SK-N-SH treated with all-trans-retinoic acid at 6 μM for 48 hours (cell line): ENCODE measurements around the gene FNDC3B.

ENCODE experiments used
- ATAC-seq: fragments of 200-7000 bp; cut with Tn5 transposase; 3 replicates; pipeline ENCODE4 v1.9.1; 2020; ENCODE audit warnings: mild to moderate bottlenecking, moderate library complexity
- ARNTL ChIP-seq: fragments of 450-650 bp; formaldehyde crosslinking; IDR thresholded peaks from 2 replicates; pipeline ENCODE4 v1.5.0; 2020; ENCODE audit warnings: low read depth, mild to moderate bottlenecking, moderate library complexity, borderline replicate concordance
- BACH2 ChIP-seq: fragments of 250-450 bp; sonication (Bioruptor Pico); IDR thresholded peaks from 2 replicates; pipeline ENCODE4 v1.9.0; 2021; ENCODE audit warnings: mild to moderate bottlenecking, borderline replicate concordance
- CREB5 ChIP-seq: fragments of 250-450 bp; sonication (Bioruptor Pico); IDR thresholded peaks from 2 replicates; pipeline ENCODE4 v1.5.1; 2020; ENCODE audit warnings: low read depth, mild to moderate bottlenecking, moderate library complexity
- CSDC2 ChIP-seq: fragments of 250-450 bp; sonication (Bioruptor Pico); IDR thresholded peaks from 2 replicates; pipeline ENCODE4 v1.5.0; 2020; ENCODE audit warnings: mild to moderate bottlenecking, moderate library complexity
- CSRNP3 ChIP-seq: fragments of 250-450 bp; sonication (Bioruptor Pico); IDR thresholded peaks from 2 replicates; pipeline ENCODE4 v1.5.1; 2021; ENCODE audit warnings: mild to moderate bottlenecking, moderate library complexity
- ESRRG ChIP-seq: fragments of 250-450 bp; sonication (Bioruptor Pico); IDR thresholded peaks from 2 replicates; pipeline ENCODE4 v1.6.1; 2021; ENCODE audit warnings: mild to moderate bottlenecking
- ISL1 ChIP-seq: fragments of 250-450 bp; sonication (Bioruptor Pico); IDR thresholded peaks from 2 replicates; pipeline ENCODE4 v2.1.2; 2022; ENCODE audit warnings: mild to moderate bottlenecking, moderate library complexity
- PATZ1 ChIP-seq: fragments of 250-450 bp; sonication (Bioruptor Pico); IDR thresholded peaks from 2 replicates; pipeline ENCODE4 v1.8.0; 2020; ENCODE audit warnings: mild to moderate bottlenecking, moderate library complexity, borderline replicate concordance
- POU6F1 ChIP-seq: fragments of 250-450 bp; sonication (Bioruptor Pico); IDR thresholded peaks from 2 replicates; pipeline ENCODE4 v1.8.0; 2021; ENCODE audit warnings: low read depth, mild to moderate bottlenecking, moderate library complexity, borderline replicate concordance
- PPARA ChIP-seq: fragments of 250-450 bp; sonication (Bioruptor Pico); IDR thresholded peaks from 2 replicates; pipeline ENCODE4 v1.5.0; 2020; ENCODE audit warnings: mild to moderate bottlenecking, borderline replicate concordance
- RARB ChIP-seq: fragments of 250-450 bp; sonication (Bioruptor Pico); IDR thresholded peaks from 2 replicates; pipeline ENCODE4 v1.8.0; 2021; ENCODE audit warnings: mild to moderate bottlenecking, moderate library complexity
- SNAI2 ChIP-seq: fragments of 250-450 bp; sonication (Bioruptor Pico); IDR thresholded peaks from 2 replicates; pipeline ENCODE4 v1.5.0; 2020; ENCODE audit warnings: mild to moderate bottlenecking, moderate library complexity
- TCF4 ChIP-seq: fragments of 250-450 bp; sonication (Bioruptor Pico); IDR thresholded peaks from 2 replicates; pipeline ENCODE4 v1.8.0; 2021; ENCODE audit warnings: mild to moderate bottlenecking, moderate library complexity, borderline replicate concordance
- TOX ChIP-seq: fragments of 250-450 bp; sonication (Bioruptor Pico); IDR thresholded peaks from 2 replicates; pipeline ENCODE4 v1.8.0; 2021; ENCODE audit warnings: mild to moderate bottlenecking, moderate library complexity, borderline replicate concordance
- TSHZ2 ChIP-seq: fragments of 250-450 bp; sonication (Bioruptor Pico); IDR thresholded peaks from 2 replicates; pipeline ENCODE4 v1.5.0; 2020; ENCODE audit warnings: mild to moderate bottlenecking, moderate library complexity
- ZC3H10 ChIP-seq: fragments of 250-450 bp; sonication (Bioruptor Pico); IDR thresholded peaks from 2 replicates; pipeline ENCODE4 v1.5.1; 2021; ENCODE audit warnings: mild to moderate bottlenecking, moderate library complexity
- ZFP3 ChIP-seq: fragments of 250-450 bp; sonication (Bioruptor Pico); IDR thresholded peaks from 2 replicates; pipeline ENCODE4 v1.5.0; 2020; ENCODE audit warnings: mild to moderate bottlenecking, moderate library complexity
- ZNF565 ChIP-seq: fragments of 450-650 bp; formaldehyde crosslinking; conservative IDR thresholded peaks from 2 replicates; pipeline ENCODE4 v1.5.0; 2020; ENCODE audit warnings: low read depth, mild to moderate bottlenecking, moderate library complexity
- ZNF70 ChIP-seq: fragments of 450-650 bp; formaldehyde crosslinking; IDR thresholded peaks from 2 replicates; pipeline ENCODE4 v1.5.0; 2020; ENCODE audit warnings: mild to moderate bottlenecking, moderate library complexity
- ZNF8 ChIP-seq: fragments of 450-650 bp; formaldehyde crosslinking; IDR thresholded peaks from 2 replicates; pipeline ENCODE4 v1.5.0; 2020; ENCODE audit warnings: mild to moderate bottlenecking, moderate library complexity

Gene FNDC3B

GRCh38 chr3:172007065-172007370 lies 32.4 kb upstream of the FNDC3B start:
- TF ChIP-seq ARNTL (CRISPR knock-in tag) (no peak), POU6F1 (CRISPR knock-in tag) (no peak), SNAI2 (CRISPR knock-in tag) (no peak), TOX (CRISPR knock-in tag) (no peak), ZNF565 (no peak), ESRRG (CRISPR knock-in tag) (no peak), ISL1 (CRISPR knock-in tag) (no peak), CREB5 (CRISPR knock-in tag) (no peak)
- no peak for ATAC-seq

- no peak for ATAC-seq
These were observed 29.6 kb upstream of the FNDC3B start for GRCh38 chr3:172009803-172010202.

More at GRCh38 chr3:172009803-172010202, 29.6 kb upstream of the FNDC3B start:
- no peak for TF ChIP-seq SNAI2 (CRISPR knock-in tag)
- no peak for TF ChIP-seq TSHZ2 (CRISPR knock-in tag)
- no peak for TF ChIP-seq CSRNP3
- TF ChIP-seq ESRRG (CRISPR knock-in tag), result no peak
- TF ChIP-seq ZNF70, result no peak
- TF ChIP-seq BACH2 (CRISPR knock-in tag), result no peak
- no peak for TF ChIP-seq ISL1 (CRISPR knock-in tag)
- no peak for TF ChIP-seq ZFP3
- TF ChIP-seq TCF4 (CRISPR knock-in tag), result no peak
- TF ChIP-seq PATZ1 (CRISPR knock-in tag), result no peak
- TF ChIP-seq CREB5 (CRISPR knock-in tag), result no peak
- no peak for TF ChIP-seq POU6F1 (CRISPR knock-in tag)
- TF ChIP-seq ARNTL (CRISPR knock-in tag), result no peak
- no peak for TF ChIP-seq ZC3H10 (CRISPR knock-in tag)
- no peak for TF ChIP-seq ZNF8 (CRISPR knock-in tag)
- TF ChIP-seq TOX (CRISPR knock-in tag), result no peak
- TF ChIP-seq CSDC2 (CRISPR knock-in tag), result no peak
- TF ChIP-seq PPARA (CRISPR knock-in tag), result no peak
- no peak for TF ChIP-seq RARB
